Neural cell (in vitro differentiated cells): ENCODE data around the gene ATP2B2. TPM values are rescaled to one million over a fixed set of nuclear protein-coding genes. Genes with fewer than 3 reads are reported as not detected.

Experiments
- H2AFZ ChIP-seq: fragments of 200-600, 300-800 bp; sonication (generic), shearing (Covaris generic); 2 replicates; pipeline ENCODE4 v1.6.0; 2014; ENCODE audit warnings: low read depth, mild to moderate bottlenecking, antibody characterized with exemption, low read length, moderate library complexity
- H3F3A ChIP-seq: fragments of 200-600 bp; shearing (Covaris generic); 2 replicates; pipeline ENCODE4 v1.6.1; 2016; ENCODE audit warnings: mild to moderate bottlenecking, moderate library complexity, mixed read lengths, antibody characterized with exemption, low read length; ENCODE audit not compliant: insufficient read depth, poor library complexity, severe bottlenecking
- H3K27ac ChIP-seq: fragments of 200-600, 300-800 bp; sonication (generic), shearing (Covaris generic); 2 replicates; pipeline ENCODE4 v1.5.1; 2014; ENCODE audit warnings: mild to moderate bottlenecking, low read length, moderate library complexity
- H3K27me3 ChIP-seq: fragments of 300-800, 200-600 bp; sonication (generic), shearing (Covaris generic); 2 replicates; pipeline ENCODE4 v1.6.0; 2014; ENCODE audit warnings: mild to moderate bottlenecking, low read depth, low read length, moderate library complexity; ENCODE audit not compliant: insufficient read depth
- H3K36me3 ChIP-seq: fragments of 300-800, 200-600 bp; sonication (generic), shearing (Covaris generic); 2 replicates; pipeline ENCODE4 v1.5.1; 2014; ENCODE audit warnings: mild to moderate bottlenecking, antibody characterized with exemption, low read length, moderate library complexity; ENCODE audit not compliant: insufficient read depth
- H3K4me2 ChIP-seq: fragments of 300-800, 200-600 bp; sonication (generic), shearing (Covaris generic); 2 replicates; pipeline ENCODE4 v1.6.0; 2014; ENCODE audit warnings: mild to moderate bottlenecking, low read length
- H3K4me3 ChIP-seq: fragments of 300-800, 200-600 bp; sonication (generic), shearing (Covaris generic); 2 replicates; pipeline ENCODE4 v1.5.1; 2014; ENCODE audit warnings: mild to moderate bottlenecking, low read length, moderate library complexity
- H3K79me2 ChIP-seq: fragments of 200-600 bp; shearing (Covaris generic); replicated peaks from 2 replicates; pipeline ENCODE4 v1.6.0; 2014; ENCODE audit warnings: mild to moderate bottlenecking, low read length, moderate library complexity; ENCODE audit not compliant: insufficient read depth
- H3K9ac ChIP-seq: fragments of 300-800, 200-600 bp; sonication (generic), shearing (Covaris generic); 2 replicates; pipeline ENCODE4 v1.6.1; 2016; ENCODE audit warnings: mild to moderate bottlenecking, low read length, mixed read lengths
- H3K9me2 ChIP-seq: fragments of 200-600 bp; shearing (Covaris generic); 2 replicates; pipeline ENCODE4 v1.6.1; 2016; ENCODE audit warnings: mild to moderate bottlenecking, low read length, mixed read lengths; ENCODE audit not compliant: insufficient read depth
- H3K9me3 ChIP-seq: fragments of 200-600, 300-800 bp; sonication (generic), shearing (Covaris generic); 2 replicates; pipeline ENCODE4 v1.6.1; 2016; ENCODE audit warnings: mild to moderate bottlenecking, mixed run types, low read length, moderate library complexity, mixed read lengths
- H4K20me1 ChIP-seq: fragments of 200-600 bp; shearing (Covaris generic); 2 replicates; pipeline ENCODE4 v1.6.1; 2016; ENCODE audit warnings: mild to moderate bottlenecking, mixed run types; ENCODE audit not compliant: insufficient read depth
- CTCF ChIP-seq: fragments of 450-650 bp; IDR thresholded peaks from 2 replicates; pipeline ENCODE4 v1.5.1; 2014; ENCODE audit warnings: antibody characterized with exemption, mild to moderate bottlenecking, moderate library complexity; ENCODE audit not compliant: poor library complexity, severe bottlenecking
- EP300 ChIP-seq: fragments of 450-650 bp; conservative IDR thresholded peaks from 2 replicates; pipeline ENCODE4 v1.6.1; 2014; ENCODE audit warnings: antibody characterized with exemption, mild to moderate bottlenecking, moderate library complexity; ENCODE audit not compliant: poor library complexity, severe bottlenecking
- EZH2 ChIP-seq: fragments of 200-600, 300-800 bp; shearing (Covaris generic), sonication (generic); IDR thresholded peaks from 2 replicates; pipeline ENCODE4 v1.6.1; 2014; ENCODE audit warnings: antibody characterized with exemption, low read length, borderline replicate concordance, mild to moderate bottlenecking; ENCODE audit not compliant: insufficient read depth, poor library complexity, severe bottlenecking
- MXI1 ChIP-seq: fragments of 450-650 bp; conservative IDR thresholded peaks from 2 replicates; pipeline ENCODE4 v1.6.1; 2014; ENCODE audit warnings: antibody characterized with exemption, mild to moderate bottlenecking; ENCODE audit not compliant: poor library complexity, severe bottlenecking
- POLR2AphosphoS5 ChIP-seq: IDR thresholded peaks from 2 replicates; pipeline ENCODE4 v1.6.1; 2012
- RAD21 ChIP-seq: fragments of 450-650 bp; conservative IDR thresholded peaks from 2 replicates; pipeline ENCODE4 v1.6.1; 2014; ENCODE audit warnings: antibody characterized with exemption, mild to moderate bottlenecking, moderate library complexity
- SMC3 ChIP-seq: fragments of 450-650 bp; conservative IDR thresholded peaks from 2 replicates; pipeline ENCODE4 v1.6.1; 2014; ENCODE audit warnings: antibody characterized with exemption, mild to moderate bottlenecking, moderate library complexity; ENCODE audit not compliant: poor library complexity
- polyA plus RNA-seq: library from polyadenylated mRNA; depleted of rRNA; stranded (reverse); fragments of >200 nt; gene quantifications from 2 replicates; pipeline ENCODE4 v1.2.3, GENCODE V29; 2014
- TF ChIP-seq, protein P1 (sequence below): IDR thresholded peaks from 2 replicates; pipeline ENCODE4 v1.6.1; 2012; ENCODE audit warnings: borderline replicate concordance

ATP2B2 gene
- polyA plus RNA-seq, 1 donor from 2014 or later, result 8.3 TPM

DNA sequence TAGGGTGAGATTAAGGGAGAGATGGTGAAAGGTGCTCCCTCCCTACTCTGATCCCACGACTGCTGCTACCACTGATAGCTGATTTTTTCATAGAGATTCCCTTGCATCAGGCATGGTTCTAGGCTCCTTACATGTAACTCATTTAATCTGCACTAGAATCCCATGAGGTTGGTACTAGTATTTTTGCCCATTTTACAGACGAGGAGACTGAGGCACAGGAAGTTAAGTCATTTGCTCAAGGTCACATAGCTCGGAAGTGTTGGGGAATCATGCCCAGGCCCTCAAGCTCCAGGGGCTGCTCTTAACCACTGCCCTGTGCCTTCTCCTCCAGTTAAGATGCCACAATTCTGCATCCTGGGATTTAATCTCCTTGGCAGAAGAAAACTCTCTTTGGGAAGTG lies 11.2 kb downstream of the ATP2B2 start:
- H3K9me2 ChIP-seq, result no peaks in the 10 kb centered on the region
- no peaks in the 10 kb centered on the region for H3K79me2 ChIP-seq
- H2AFZ ChIP-seq, result no peak overlapping the region
- H3K36me3 ChIP-seq, result no peaks in the 10 kb centered on the region
- H4K20me1 ChIP-seq, result no peaks in the 10 kb centered on the region
- no peak overlapping the region for H3K4me2 ChIP-seq
- no peak overlapping the region for H3K4me3 ChIP-seq
- H3K27ac ChIP-seq, result no peak overlapping the region
- H3K9me3 ChIP-seq, result no peaks in the 10 kb centered on the region
- no peak overlapping the region for H3K9ac ChIP-seq
- TF ChIP-seq MXI1, result no peak
- TF ChIP-seq POLR2AphosphoS5, result no peak
- TF ChIP-seq EZH2, result no peak
- TF ChIP-seq, protein P1, sequence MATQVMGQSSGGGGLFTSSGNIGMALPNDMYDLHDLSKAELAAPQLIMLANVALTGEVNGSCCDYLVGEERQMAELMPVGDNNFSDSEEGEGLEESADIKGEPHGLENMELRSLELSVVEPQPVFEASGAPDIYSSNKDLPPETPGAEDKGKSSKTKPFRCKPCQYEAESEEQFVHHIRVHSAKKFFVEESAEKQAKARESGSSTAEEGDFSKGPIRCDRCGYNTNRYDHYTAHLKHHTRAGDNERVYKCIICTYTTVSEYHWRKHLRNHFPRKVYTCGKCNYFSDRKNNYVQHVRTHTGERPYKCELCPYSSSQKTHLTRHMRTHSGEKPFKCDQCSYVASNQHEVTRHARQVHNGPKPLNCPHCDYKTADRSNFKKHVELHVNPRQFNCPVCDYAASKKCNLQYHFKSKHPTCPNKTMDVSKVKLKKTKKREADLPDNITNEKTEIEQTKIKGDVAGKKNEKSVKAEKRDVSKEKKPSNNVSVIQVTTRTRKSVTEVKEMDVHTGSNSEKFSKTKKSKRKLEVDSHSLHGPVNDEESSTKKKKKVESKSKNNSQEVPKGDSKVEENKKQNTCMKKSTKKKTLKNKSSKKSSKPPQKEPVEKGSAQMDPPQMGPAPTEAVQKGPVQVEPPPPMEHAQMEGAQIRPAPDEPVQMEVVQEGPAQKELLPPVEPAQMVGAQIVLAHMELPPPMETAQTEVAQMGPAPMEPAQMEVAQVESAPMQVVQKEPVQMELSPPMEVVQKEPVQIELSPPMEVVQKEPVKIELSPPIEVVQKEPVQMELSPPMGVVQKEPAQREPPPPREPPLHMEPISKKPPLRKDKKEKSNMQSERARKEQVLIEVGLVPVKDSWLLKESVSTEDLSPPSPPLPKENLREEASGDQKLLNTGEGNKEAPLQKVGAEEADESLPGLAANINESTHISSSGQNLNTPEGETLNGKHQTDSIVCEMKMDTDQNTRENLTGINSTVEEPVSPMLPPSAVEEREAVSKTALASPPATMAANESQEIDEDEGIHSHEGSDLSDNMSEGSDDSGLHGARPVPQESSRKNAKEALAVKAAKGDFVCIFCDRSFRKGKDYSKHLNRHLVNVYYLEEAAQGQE, result no peak
- no peak for TF ChIP-seq SMC3
- TF ChIP-seq CTCF, result no peak
- TF ChIP-seq RAD21, result no peak
- no peak for TF ChIP-seq EP300
- no peaks in the 10 kb centered on the region for H3F3A ChIP-seq
- H3K27me3 ChIP-seq, result no peaks in the 10 kb centered on the region

GRCh38 chr3:10493202-10493589 lies 12.2 kb downstream of the ATP2B2 start:
- H3K4me3 ChIP-seq, result no peak overlapping the region

More at GRCh38 chr3:10493202-10493589, 12.2 kb downstream of the ATP2B2 start:
- Histone ChIP-seq H3K79me2 (no peaks in the 10 kb centered on the region), H3K36me3 (no peaks in the 10 kb centered on the region), H3K27ac (no peak overlapping the region), H2AFZ (no peak overlapping the region), H3K9me3 (no peaks in the 10 kb centered on the region), H4K20me1 (no peaks in the 10 kb centered on the region), H3K4me2 (no peak overlapping the region), H3K9me2 (no peaks in the 10 kb centered on the region), H3K9ac (no peak overlapping the region), H3K27me3 (no peaks in the 10 kb centered on the region), H3F3A (no peaks in the 10 kb centered on the region)
- TF ChIP-seq RAD21, result no peak
- TF ChIP-seq SMC3, result no peak
